Measurements from ENCODE around the gene TMEM132C. TPM values are rescaled to one million over a fixed set of nuclear protein-coding genes. Genes with fewer than 3 reads are reported as not detected.

TMEM132C gene
- total RNA-seq, 4 donors from 2014 or later, result 2.4 to 5.5 (median 3.3) TPM

DNA sequence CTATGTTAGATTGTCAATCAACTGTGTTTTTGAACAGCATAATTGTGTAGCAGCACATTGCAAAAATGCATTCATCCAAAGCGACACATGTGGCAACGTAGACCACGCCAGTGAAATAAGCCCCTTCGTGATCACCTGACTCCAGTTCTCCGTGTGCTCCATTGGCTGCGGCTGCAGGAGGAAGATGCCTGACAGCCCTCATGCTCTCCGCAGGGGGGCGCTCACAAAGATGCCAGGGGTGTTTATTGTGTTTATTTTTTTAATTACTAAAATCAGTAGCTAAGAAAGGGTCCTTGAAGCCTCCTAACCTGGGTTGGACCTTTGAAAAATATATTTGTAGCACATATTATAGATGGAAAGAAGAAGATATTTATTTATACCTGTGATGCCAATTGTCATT lies 440.5 kb downstream of the TMEM132C start:
- H3K4me3 ChIP-seq, result no peak overlapping the region
- 84 to 90% methylated on average over 8 of the region's 8 CpGs for WGBS, 2 donors (ENCODE audit: low coverage in 1 of 2)
- H3K36me3 ChIP-seq, result no peaks in the 10 kb centered on the region
- ATAC-seq, result no peak
- TF ChIP-seq EP300 (IDR thresholded peaks at IDR 0.05) (no peak), POLR2AphosphoS5 (IDR thresholded peaks at IDR 0.05) (no peak)
- TF ChIP-seq, protein P1, sequence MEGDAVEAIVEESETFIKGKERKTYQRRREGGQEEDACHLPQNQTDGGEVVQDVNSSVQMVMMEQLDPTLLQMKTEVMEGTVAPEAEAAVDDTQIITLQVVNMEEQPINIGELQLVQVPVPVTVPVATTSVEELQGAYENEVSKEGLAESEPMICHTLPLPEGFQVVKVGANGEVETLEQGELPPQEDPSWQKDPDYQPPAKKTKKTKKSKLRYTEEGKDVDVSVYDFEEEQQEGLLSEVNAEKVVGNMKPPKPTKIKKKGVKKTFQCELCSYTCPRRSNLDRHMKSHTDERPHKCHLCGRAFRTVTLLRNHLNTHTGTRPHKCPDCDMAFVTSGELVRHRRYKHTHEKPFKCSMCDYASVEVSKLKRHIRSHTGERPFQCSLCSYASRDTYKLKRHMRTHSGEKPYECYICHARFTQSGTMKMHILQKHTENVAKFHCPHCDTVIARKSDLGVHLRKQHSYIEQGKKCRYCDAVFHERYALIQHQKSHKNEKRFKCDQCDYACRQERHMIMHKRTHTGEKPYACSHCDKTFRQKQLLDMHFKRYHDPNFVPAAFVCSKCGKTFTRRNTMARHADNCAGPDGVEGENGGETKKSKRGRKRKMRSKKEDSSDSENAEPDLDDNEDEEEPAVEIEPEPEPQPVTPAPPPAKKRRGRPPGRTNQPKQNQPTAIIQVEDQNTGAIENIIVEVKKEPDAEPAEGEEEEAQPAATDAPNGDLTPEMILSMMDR (IDR thresholded peaks at IDR 0.05), result no peak
- H3K4me1 ChIP-seq, result no peaks in the 10 kb centered on the region
- H3K27me3 ChIP-seq, result peaks cover 7% of the 10 kb centered on the region
- H3K27ac ChIP-seq, result no peak overlapping the region
- H3K9me3 ChIP-seq, result no peaks in the 10 kb centered on the region

DNA sequence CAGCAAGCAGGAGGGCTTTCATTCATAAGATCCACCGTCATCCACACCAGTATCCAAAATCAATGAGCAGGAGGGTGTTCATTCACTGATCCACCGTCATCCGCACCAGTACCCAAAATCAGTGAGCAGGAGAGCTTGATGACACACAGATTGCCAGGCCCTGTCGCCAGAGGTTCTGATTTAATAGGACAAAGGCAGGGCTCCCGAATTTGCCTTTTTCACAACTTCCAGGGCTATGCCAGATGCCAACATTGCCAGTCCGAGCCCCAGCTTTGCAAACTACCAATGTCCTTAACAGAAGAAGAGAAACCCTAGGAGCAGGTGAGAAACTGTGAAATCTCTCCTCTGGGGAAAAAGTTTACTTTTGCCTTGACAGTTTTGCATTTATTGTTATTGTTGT lies 441.8 kb downstream of the TMEM132C start:
- Histone ChIP-seq H3K27me3 (peaks cover 3% of the 10 kb centered on the region), H3K4me3 (no peak overlapping the region), H3K4me1 (no peaks in the 10 kb centered on the region), H3K9me3 (no peaks in the 10 kb centered on the region), H3K36me3 (no peaks in the 10 kb centered on the region), H3K27ac (no peak overlapping the region)
- TF ChIP-seq POLR2A (IDR thresholded peaks at IDR 0.05) (no peak), POLR2AphosphoS5 (IDR thresholded peaks at IDR 0.05) (no peak)
- TF ChIP-seq, protein P1 (IDR thresholded peaks at IDR 0.05), result no peak
- ATAC-seq, result no peak
- 57 to 92% methylated on average over 2 to 3 of the region's 6 CpGs for WGBS, 2 donors (ENCODE audit: low coverage in 1 of 2)

DNA sequence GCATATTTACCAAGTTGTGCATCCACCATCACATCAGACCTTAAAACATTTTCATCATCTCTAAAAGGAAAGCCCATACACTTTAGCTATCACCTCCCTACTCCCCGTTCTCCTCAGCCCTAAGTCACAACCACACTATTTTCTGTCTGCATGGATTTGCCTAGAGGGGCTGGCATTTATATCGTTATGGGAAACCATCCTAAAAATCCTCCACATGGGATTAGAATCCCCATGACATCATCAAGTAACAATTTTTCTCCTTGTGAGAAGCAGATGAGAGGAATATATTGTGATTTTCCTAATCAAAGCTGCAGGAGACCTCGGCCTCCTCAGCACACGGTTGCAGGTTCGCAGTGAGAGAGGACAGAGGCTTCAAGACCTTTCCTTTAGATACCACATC lies 442.7 kb downstream of the TMEM132C start:
- Histone ChIP-seq H3K27ac (no peak overlapping the region), H3K9me3 (peaks cover 0 to 2% (median 0%) of the 10 kb centered on the region in 3 donors), H3K4me1 (no peaks in the 10 kb centered on the region), H3K4me3 (no peak overlapping the region), H3K36me3 (no peaks in the 10 kb centered on the region), H3K27me3 (peaks cover 6% of the 10 kb centered on the region)
- ATAC-seq, result no peak
- no peak for TF ChIP-seq EP300 (IDR thresholded peaks at IDR 0.05)
- no peak for TF ChIP-seq POLR2A (IDR thresholded peaks at IDR 0.05)
- TF ChIP-seq, protein P1 (IDR thresholded peaks at IDR 0.05), result no peak
- no peak for TF ChIP-seq POLR2AphosphoS5 (IDR thresholded peaks at IDR 0.05)
- WGBS, 2 donors (ENCODE audit: low coverage in 1 of 2), result 44 to 60% methylated on average over 1 to 2 of the region's 5 CpGs

DNA sequence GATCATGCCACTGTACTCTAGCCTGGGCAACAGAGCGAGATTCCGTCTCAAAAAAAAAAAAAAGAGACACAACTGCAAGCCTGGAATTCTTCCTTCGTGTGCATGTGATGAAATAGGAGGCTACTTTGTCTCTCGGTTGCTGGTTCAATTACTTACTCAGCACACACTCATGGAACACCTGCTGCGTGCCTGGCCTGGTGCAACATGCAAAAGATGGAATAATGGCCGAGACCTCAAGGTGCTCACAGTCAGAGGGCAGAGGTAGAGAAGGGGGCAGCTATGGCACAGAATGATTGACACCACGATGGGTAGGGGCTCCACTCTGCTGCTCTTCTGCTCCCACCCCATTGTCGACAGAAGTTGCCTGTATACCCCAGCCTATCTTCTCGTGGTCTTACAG lies 444.5 kb downstream of the TMEM132C start:
- 80 to 85% methylated on average over 2 to 5 of the region's 9 CpGs for WGBS, 2 donors (ENCODE audit: low coverage in 1 of 2)
- H3K4me1 ChIP-seq, result no peaks in the 10 kb centered on the region
- no peak overlapping the region for H3K27ac ChIP-seq
- H3K36me3 ChIP-seq, result no peaks in the 10 kb centered on the region
- TF ChIP-seq POLR2AphosphoS5 (IDR thresholded peaks at IDR 0.05) (no peak), POLR2A (IDR thresholded peaks at IDR 0.05) (no peak), EP300 (IDR thresholded peaks at IDR 0.05) (no peak)
- TF ChIP-seq, protein P1 (IDR thresholded peaks at IDR 0.05), result no peak
- peaks cover 0 to 4% (median 0%) of the 10 kb centered on the region in 3 donors for H3K9me3 ChIP-seq
- H3K4me3 ChIP-seq, result no peak overlapping the region
- peaks cover 6% of the 10 kb centered on the region for H3K27me3 ChIP-seq
- no peak for ATAC-seq

DNA sequence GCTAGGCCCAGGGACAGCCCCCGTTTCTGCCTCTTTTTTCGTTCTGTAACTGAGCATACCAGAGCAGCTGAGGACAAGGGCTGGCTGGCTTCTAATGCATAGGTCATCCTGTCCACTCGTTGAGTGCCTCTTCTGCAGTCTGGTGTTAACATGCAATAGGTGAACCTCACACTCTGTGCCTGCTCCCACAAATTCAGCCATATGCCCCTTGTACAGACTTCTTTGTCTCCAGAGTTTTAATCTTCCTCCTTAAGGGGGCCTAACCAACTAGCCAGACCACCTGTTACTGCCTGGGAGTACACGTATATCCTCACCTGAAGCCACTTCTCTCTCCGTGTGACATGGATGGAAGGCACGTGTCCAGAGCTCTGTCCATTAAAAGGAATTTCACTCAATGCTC lies 445.7 kb downstream of the TMEM132C start:
- Histone ChIP-seq H3K4me1 (no peaks in the 10 kb centered on the region), H3K4me3 (no peak overlapping the region), H3K27me3 (peaks cover 6% of the 10 kb centered on the region), H3K36me3 (no peaks in the 10 kb centered on the region), H3K27ac (no peak overlapping the region), H3K9me3 (peaks cover 0 to 16% (median 0%) of the 10 kb centered on the region in 3 donors)
- TF ChIP-seq POLR2A (IDR thresholded peaks at IDR 0.05) (no peak), EP300 (IDR thresholded peaks at IDR 0.05) (no peak), POLR2AphosphoS5 (IDR thresholded peaks at IDR 0.05) (no peak)
- TF ChIP-seq, protein P1 (IDR thresholded peaks at IDR 0.05), result no peak
- ATAC-seq, result no peak
- WGBS, 2 donors (ENCODE audit: low coverage in 1 of 2), result 78 to 92% methylated on average over 4 to 6 of the region's 6 CpGs
